OCI-LY7 (cell line): Measurements from ENCODE around the gene CCDC12. TPM values are rescaled to one million over a fixed set of nuclear protein-coding genes. Genes with fewer than 3 reads are reported as not detected.

ENCODE experiments used
- BruUV-seq: library from RNA; stranded (reverse); fragments of 400-500 nt; replicated peaks from 2 replicates; lab custom pipeline; 2021; lab: Mats Ljungman, UMichigan
- CTCF ChIA-PET: fragments of 300-600 bp; sonication (Branson Sonifier 250); formaldehyde crosslinking; loops from one replicate; lab custom pipeline; 2022; ENCODE audit warnings: antibody characterized with exemption; ENCODE audit not compliant: unreplicated experiment; lab: Charles Lee
- POLR2A ChIA-PET: fragments of 300-600 bp; sonication (Branson Sonifier 250); formaldehyde crosslinking; loops from one replicate; lab custom pipeline; 2022; ENCODE audit warnings: antibody characterized with exemption; lab: Charles Lee
- DNase-seq: peaks from one replicate; pipeline ENCODE4 v3.0.0-alpha.2; 2015; ENCODE audit warnings: low spot score
- H2AFZ ChIP-seq: fragments of 200-600 bp; sonication (generic), shearing (Covaris generic); 2 replicates; pipeline ENCODE4 v1.6.1; 2014; ENCODE audit warnings: mild to moderate bottlenecking, antibody characterized with exemption, low read length, moderate library complexity
- H3K27ac ChIP-seq: fragments of 200-600 bp; sonication (generic); 2 replicates; pipeline ENCODE4 v1.5.1; 2014; ENCODE audit warnings: mixed run types, low read depth, mild to moderate bottlenecking, moderate library complexity, low read length, inconsistent platforms; ENCODE audit not compliant: poor library complexity, severe bottlenecking
- H3K36me3 ChIP-seq: fragments of 200-600 bp; sonication (generic); 2 replicates; pipeline ENCODE4 v1.6.1; 2014; ENCODE audit warnings: mild to moderate bottlenecking, antibody characterized with exemption, low read length, moderate library complexity, mixed read lengths; ENCODE audit not compliant: insufficient read depth
- H3K4me1 ChIP-seq: fragments of 200-600 bp; sonication (generic); 2 replicates; pipeline ENCODE4 v1.5.1; 2014; ENCODE audit warnings: mild to moderate bottlenecking, low read length; ENCODE audit not compliant: insufficient read depth, poor library complexity, severe bottlenecking
- H3K4me2 ChIP-seq: fragments of 200-600 bp; sonication (generic); 2 replicates; pipeline ENCODE4 v1.6.1; 2014; ENCODE audit warnings: mild to moderate bottlenecking, low read length
- H3K4me3 ChIP-seq: fragments of 200-600 bp; sonication (generic); 2 replicates; pipeline ENCODE4 v1.5.1; 2014; ENCODE audit warnings: mild to moderate bottlenecking, low read depth, low read length; ENCODE audit not compliant: poor library complexity, severe bottlenecking
- H3K79me2 ChIP-seq: fragments of 200-600 bp; sonication (generic); 2 replicates; pipeline ENCODE4 v1.6.1; 2016; ENCODE audit warnings: low read depth, mild to moderate bottlenecking, low read length, moderate library complexity, mixed read lengths; ENCODE audit not compliant: insufficient read depth
- H3K9me2 ChIP-seq: fragments of 200-600 bp; sonication (generic); 2 replicates; pipeline ENCODE4 v1.6.1; 2016; ENCODE audit warnings: mild to moderate bottlenecking, low read length, mixed read lengths; ENCODE audit not compliant: insufficient read depth
- H3K9me3 ChIP-seq: fragments of 200-600 bp; sonication (generic); 2 replicates; pipeline ENCODE4 v1.6.1; 2014; ENCODE audit warnings: mild to moderate bottlenecking, mixed run types, low read length, mixed read lengths
- H4K20me1 ChIP-seq: fragments of 200-600 bp; sonication (generic); 2 replicates; pipeline ENCODE4 v1.6.1; 2014; ENCODE audit warnings: mild to moderate bottlenecking, antibody characterized with exemption, low read length, moderate library complexity, mixed read lengths; ENCODE audit not compliant: insufficient read depth
- EZH2phosphoT487 ChIP-seq: fragments of 200-600 bp; sonication (generic); IDR thresholded peaks from 2 replicates; pipeline ENCODE4 v1.6.1; 2018; ENCODE audit warnings: low read depth, borderline replicate concordance, mild to moderate bottlenecking, mixed run types, antibody characterized with exemption, low read length, moderate library complexity, mixed read lengths
- intact Hi-C: fragments of 100-400 bp; cut with micrococcal nuclease; formaldehyde crosslinking; loops from one replicate; pipeline ENCODE4 v1.10.0; 2022; ENCODE audit not compliant: unreplicated experiment
- total RNA-seq, 2 experiments: library from RNA; depleted of rRNA in 1 of 2; stranded (reverse); fragments of >200 nt in 1 of 2; shearing (Covaris generic) in 1 of 2; gene quantifications; 2 replicates each; pipeline ENCODE4 v1.2.3, GENCODE V29; 2014 to 2022
- TF ChIP-seq, protein P1 (sequence below): fragments of 200-600 bp; sonication (generic); conservative IDR thresholded peaks from 2 replicates; pipeline ENCODE4 v1.5.1; 2014; ENCODE audit warnings: mild to moderate bottlenecking, antibody characterized with exemption, low read length, moderate library complexity, mixed read lengths

The CCDC12 gene
- total RNA-seq, 2 experiments from 2014 or later: 74.9 to 116 TPM

DNA sequence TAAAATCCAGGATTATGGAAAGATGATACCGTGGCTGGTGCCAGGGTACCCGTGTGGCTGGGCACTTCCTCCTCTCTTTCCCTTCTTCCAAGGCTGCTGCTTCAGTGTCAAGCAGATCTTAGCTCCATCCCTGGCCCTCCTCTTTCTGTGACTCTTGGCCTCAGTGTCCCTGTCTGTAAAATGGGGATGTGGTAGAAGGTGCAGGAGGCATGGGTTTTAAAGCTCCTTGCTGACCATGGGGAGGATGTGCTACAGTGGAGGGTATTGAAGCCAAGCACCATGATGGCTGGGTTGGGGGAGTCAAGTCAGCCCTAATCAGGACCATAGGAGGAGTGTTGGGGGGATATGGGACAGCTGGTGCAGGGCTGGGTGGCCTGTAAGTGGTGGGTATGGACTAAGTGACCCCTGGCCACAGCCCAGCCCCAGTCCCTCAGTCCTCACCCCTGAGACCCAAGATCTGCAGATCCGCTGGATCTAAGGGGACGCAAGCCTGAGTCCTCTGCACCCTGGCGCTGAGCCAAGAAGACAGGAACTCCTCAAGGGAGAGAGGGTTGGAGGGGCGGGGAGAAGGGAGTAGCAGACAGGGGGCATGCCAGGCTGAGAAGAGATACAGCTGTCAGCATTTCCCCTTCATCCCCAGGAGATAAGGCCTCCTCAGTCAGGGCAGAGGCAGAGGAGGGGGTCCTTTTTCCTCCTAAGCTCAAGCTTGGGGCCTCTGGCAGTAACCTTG, 87.0 kb downstream of the CCDC12 start:
- Histone ChIP-seq H3K36me3 (no peaks in the 10 kb centered on the region), H3K4me3 (no peak overlapping the region), H3K27ac (no peak overlapping the region), H3K4me1 (no peaks in the 10 kb centered on the region), H3K9me3 (no peaks in the 10 kb centered on the region), H3K9me2 (no peaks in the 10 kb centered on the region), H3K4me2 (no peak overlapping the region), H3K79me2 (no peaks in the 10 kb centered on the region), H4K20me1 (no peaks in the 10 kb centered on the region), H2AFZ (no peak overlapping the region)
- BruUV-seq: no TSS peak
- DNase-seq: no peak
- ChIA-PET CTCF (no interaction called here), POLR2A (no interaction called here)
- intact Hi-C loops: no loop called here
- TF ChIP-seq, protein P1, sequence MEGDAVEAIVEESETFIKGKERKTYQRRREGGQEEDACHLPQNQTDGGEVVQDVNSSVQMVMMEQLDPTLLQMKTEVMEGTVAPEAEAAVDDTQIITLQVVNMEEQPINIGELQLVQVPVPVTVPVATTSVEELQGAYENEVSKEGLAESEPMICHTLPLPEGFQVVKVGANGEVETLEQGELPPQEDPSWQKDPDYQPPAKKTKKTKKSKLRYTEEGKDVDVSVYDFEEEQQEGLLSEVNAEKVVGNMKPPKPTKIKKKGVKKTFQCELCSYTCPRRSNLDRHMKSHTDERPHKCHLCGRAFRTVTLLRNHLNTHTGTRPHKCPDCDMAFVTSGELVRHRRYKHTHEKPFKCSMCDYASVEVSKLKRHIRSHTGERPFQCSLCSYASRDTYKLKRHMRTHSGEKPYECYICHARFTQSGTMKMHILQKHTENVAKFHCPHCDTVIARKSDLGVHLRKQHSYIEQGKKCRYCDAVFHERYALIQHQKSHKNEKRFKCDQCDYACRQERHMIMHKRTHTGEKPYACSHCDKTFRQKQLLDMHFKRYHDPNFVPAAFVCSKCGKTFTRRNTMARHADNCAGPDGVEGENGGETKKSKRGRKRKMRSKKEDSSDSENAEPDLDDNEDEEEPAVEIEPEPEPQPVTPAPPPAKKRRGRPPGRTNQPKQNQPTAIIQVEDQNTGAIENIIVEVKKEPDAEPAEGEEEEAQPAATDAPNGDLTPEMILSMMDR: no peak
- no peak for TF ChIP-seq EZH2phosphoT487

- Histone ChIP-seq H3K79me2 (no peaks in the 10 kb centered on the region), H3K36me3 (no peaks in the 10 kb centered on the region), H3K4me2 (no peak overlapping the region), H2AFZ (no peak overlapping the region), H3K4me3 (no peak overlapping the region), H3K9me2 (no peaks in the 10 kb centered on the region), H3K27ac (no peak overlapping the region), H3K9me3 (no peaks in the 10 kb centered on the region), H3K4me1 (no peaks in the 10 kb centered on the region), H4K20me1 (no peaks in the 10 kb centered on the region)
- ChIA-PET POLR2A (no interaction called here), CTCF (no interaction called here)
- DNase-seq: no peak
- intact Hi-C loops: no loop called here
- no peak for TF ChIP-seq EZH2phosphoT487
- TF ChIP-seq, protein P1: no peak
- BruUV-seq: no TSS peak
Measured at GRCh38 chr3:46888705-46889104, 87.8 kb downstream of the CCDC12 start.

GRCh38 chr3:46887980-46888494, 88.5 kb downstream of the CCDC12 start:
- CTCF ChIA-PET: no interaction called here
- BruUV-seq: no TSS peak
- H3K27ac ChIP-seq: no peak overlapping the region

More at GRCh38 chr3:46887980-46888494, 88.5 kb downstream of the CCDC12 start:
- intact Hi-C loops: no loop called here
- H3K36me3 ChIP-seq: no peaks in the 10 kb centered on the region
- H3K79me2 ChIP-seq: no peaks in the 10 kb centered on the region
- no peak for TF ChIP-seq EZH2phosphoT487
- TF ChIP-seq, protein P1: no peak
- no peak overlapping the region for H3K4me3 ChIP-seq
- H3K4me2 ChIP-seq: no peak overlapping the region
- no peaks in the 10 kb centered on the region for H3K9me3 ChIP-seq
- H3K9me2 ChIP-seq: no peaks in the 10 kb centered on the region
- no peak overlapping the region for H2AFZ ChIP-seq
- no peaks in the 10 kb centered on the region for H4K20me1 ChIP-seq
- no peak for DNase-seq
- POLR2A ChIA-PET: no interaction called here
- no peaks in the 10 kb centered on the region for H3K4me1 ChIP-seq
